NB4 (cell line): ENCODE data around the gene ZMAT5.

Experiments
- MYC ChIP-seq: IDR thresholded peaks from 2 replicates; pipeline ENCODE4 v1.6.1; 2011; ENCODE audit warnings: low read depth, low read length
- POLR2A ChIP-seq: IDR thresholded peaks from 2 replicates; pipeline ENCODE4 v1.6.1; 2011; ENCODE audit warnings: mild to moderate bottlenecking; ENCODE audit not compliant: insufficient read length; ENCODE audit errors: extremely low read depth
- TF ChIP-seq, protein P1 (sequence below): IDR thresholded peaks from 2 replicates; pipeline ENCODE4 v1.6.1; 2011; ENCODE audit warnings: low read depth, low read length
- TF ChIP-seq, protein P2 (sequence below): IDR thresholded peaks from one replicate; pipeline ENCODE4 v1.5.1; 2012; ENCODE audit warnings: low read depth, low read length

DNA sequence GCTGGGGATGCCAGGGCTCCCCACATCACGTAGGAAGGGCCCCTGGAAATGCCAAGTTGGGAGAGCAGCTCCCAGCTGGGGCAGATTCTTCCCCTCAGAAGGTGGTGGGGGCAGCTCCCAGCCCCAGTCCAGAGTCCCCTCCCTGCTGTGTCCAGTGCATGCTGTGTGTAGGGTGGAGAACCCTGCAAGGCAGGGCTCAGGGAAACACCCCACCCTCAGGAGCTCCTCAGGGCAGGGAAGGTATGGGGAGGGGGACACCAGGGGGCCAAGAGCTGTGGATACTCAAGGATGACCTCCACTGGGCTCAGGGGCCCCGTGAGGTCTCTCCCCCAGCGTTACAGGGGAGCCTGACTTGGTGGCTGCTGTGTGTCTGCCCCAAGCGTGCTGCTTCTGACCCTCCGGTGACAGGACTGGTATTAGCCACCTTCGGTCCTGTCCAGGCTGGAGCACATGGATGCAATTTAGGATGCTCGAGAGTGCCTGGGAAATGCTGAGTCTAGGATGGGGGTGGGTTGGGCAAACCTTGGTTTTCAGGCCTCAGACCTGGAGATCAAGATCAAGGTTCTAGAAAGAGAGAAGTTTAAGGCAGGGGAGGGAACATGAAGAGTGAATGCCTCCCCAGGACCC, 63.1 kb downstream of the ZMAT5 start:
- TF ChIP-seq, protein P1, sequence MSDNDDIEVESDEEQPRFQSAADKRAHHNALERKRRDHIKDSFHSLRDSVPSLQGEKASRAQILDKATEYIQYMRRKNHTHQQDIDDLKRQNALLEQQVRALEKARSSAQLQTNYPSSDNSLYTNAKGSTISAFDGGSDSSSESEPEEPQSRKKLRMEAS, result no peak
- TF ChIP-seq, protein P2, sequence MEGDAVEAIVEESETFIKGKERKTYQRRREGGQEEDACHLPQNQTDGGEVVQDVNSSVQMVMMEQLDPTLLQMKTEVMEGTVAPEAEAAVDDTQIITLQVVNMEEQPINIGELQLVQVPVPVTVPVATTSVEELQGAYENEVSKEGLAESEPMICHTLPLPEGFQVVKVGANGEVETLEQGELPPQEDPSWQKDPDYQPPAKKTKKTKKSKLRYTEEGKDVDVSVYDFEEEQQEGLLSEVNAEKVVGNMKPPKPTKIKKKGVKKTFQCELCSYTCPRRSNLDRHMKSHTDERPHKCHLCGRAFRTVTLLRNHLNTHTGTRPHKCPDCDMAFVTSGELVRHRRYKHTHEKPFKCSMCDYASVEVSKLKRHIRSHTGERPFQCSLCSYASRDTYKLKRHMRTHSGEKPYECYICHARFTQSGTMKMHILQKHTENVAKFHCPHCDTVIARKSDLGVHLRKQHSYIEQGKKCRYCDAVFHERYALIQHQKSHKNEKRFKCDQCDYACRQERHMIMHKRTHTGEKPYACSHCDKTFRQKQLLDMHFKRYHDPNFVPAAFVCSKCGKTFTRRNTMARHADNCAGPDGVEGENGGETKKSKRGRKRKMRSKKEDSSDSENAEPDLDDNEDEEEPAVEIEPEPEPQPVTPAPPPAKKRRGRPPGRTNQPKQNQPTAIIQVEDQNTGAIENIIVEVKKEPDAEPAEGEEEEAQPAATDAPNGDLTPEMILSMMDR, result no peak
- TF ChIP-seq POLR2A (no peak), MYC (no peak)
